ENCODE data around the gene FAF1.

DNA sequence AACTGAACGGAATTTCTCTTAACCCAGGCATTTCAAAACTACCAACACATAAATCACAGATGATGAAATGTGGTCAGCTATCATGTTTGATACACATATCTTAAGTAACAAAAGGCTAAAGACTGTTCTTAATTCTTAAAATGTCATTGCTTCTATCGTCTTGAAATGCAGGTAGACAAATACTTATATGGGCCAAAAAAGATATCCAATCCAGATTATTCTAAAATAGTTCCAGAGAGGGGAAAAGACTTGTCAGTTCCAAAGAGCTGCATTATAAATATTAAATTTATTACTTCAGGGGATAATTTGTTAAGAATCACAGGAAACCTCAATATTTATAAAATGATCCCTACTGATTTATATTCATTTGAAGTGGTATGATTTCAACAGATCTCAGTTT lies 259.4 kb downstream of the FAF1 start:
- TF ChIP-seq ZNF24 (tag by site-specific recombination; IDR thresholded peaks at IDR 0.05): no peak
- no peak for TF ChIP-seq ZXDB (tag by site-specific recombination; IDR thresholded peaks at IDR 0.05)
- TF ChIP-seq ZNF280D (tag by site-specific recombination; IDR thresholded peaks at IDR 0.05): no peak
- no peak for TF ChIP-seq ZFP41 (tag by site-specific recombination; IDR thresholded peaks at IDR 0.05; ENCODE audit: borderline replicate concordance)

All from HEK293 (cell line).